IPS-18a (cell line): ENCODE data around the gene CCNH.

Experiments
- H3K27ac ChIP-seq: one replicate; pipeline ENCODE4 v1.5.1; 2013; ENCODE audit warnings: low read length
- H3K27me3 ChIP-seq: one replicate; pipeline ENCODE4 v1.6.1; 2013; ENCODE audit warnings: mild to moderate bottlenecking, low read length; ENCODE audit not compliant: control insufficient read depth, insufficient read depth
- H3K36me3 ChIP-seq: one replicate; pipeline ENCODE4 v1.6.1; 2013; ENCODE audit warnings: low read depth, low read length; ENCODE audit not compliant: control insufficient read depth
- H3K4me1 ChIP-seq: one replicate; pipeline ENCODE4 v1.6.1; 2013; ENCODE audit warnings: low read depth, low read length; ENCODE audit not compliant: control insufficient read depth
- H3K4me3 ChIP-seq: one replicate; pipeline ENCODE4 v1.5.1; 2013; ENCODE audit warnings: low read length
- H3K9ac ChIP-seq: one replicate; pipeline ENCODE4 v1.6.1; 2013; ENCODE audit warnings: mild to moderate bottlenecking, low read length, moderate library complexity
- H3K9me3 ChIP-seq: one replicate; pipeline ENCODE4 v1.6.1; 2013; ENCODE audit warnings: low read depth, low read length; ENCODE audit not compliant: control insufficient read depth

Gene CCNH

GRCh38 chr5:87423755-87424154 is 11.0 kb upstream of the CCNH start:
- Histone ChIP-seq H3K4me3 (no peak overlapping the region), H3K36me3 (no peaks in the 10 kb centered on the region), H3K27ac (no peak overlapping the region), H3K9me3 (no peaks in the 10 kb centered on the region), H3K27me3 (no peaks in the 10 kb centered on the region), H3K9ac (no peak overlapping the region), H3K4me1 (no peaks in the 10 kb centered on the region)

GRCh38 chr5:87421307-87421706 is 8.6 kb upstream of the CCNH start:
- H3K36me3 ChIP-seq: no peaks in the 10 kb centered on the region
- H3K27ac ChIP-seq: no peak overlapping the region
- H3K27me3 ChIP-seq: no peaks in the 10 kb centered on the region
- no peaks in the 10 kb centered on the region for H3K4me1 ChIP-seq
- H3K9me3 ChIP-seq: no peaks in the 10 kb centered on the region
- H3K9ac ChIP-seq: no peak overlapping the region
- H3K4me3 ChIP-seq: no peak overlapping the region

GRCh38 chr5:87418506-87418905 is 5.8 kb upstream of the CCNH start:
- Histone ChIP-seq H3K36me3 (no peaks in the 10 kb centered on the region), H3K27ac (no peak overlapping the region), H3K4me3 (no peak overlapping the region), H3K27me3 (no peaks in the 10 kb centered on the region), H3K9ac (no peak overlapping the region), H3K9me3 (no peaks in the 10 kb centered on the region), H3K4me1 (no peaks in the 10 kb centered on the region)

DNA sequence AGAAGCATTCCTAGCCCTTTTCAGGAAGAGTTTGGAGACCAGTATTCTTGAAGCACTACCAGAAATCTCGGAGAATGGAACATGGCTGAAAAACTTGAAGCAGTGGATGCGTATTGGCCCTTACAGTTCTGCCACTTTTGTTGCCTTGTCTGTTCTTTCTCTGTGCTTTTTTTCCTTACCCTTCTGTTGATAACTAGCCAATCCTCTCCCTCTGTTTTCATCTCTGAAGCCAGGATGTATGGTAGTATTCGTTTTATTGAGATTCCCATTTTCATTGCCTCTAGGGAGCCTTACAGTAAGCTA is 564 bp upstream of the CCNH start:
- Histone ChIP-seq H3K4me3 (peak overlapping the region; percentile 89), H3K27me3 (no peaks in the 10 kb centered on the region), H3K4me1 (peaks cover 9% of the 10 kb centered on the region), H3K9me3 (no peaks in the 10 kb centered on the region), H3K36me3 (peaks cover 27% of the 10 kb centered on the region), H3K27ac (peak overlapping the region; percentile 72), H3K9ac (peak overlapping the region; percentile 53)

GRCh38 chr5:87411973-87412629 is 629 bp downstream of the CCNH start:
- H3K4me3 ChIP-seq: peak overlapping the region; percentile 89
- peaks cover 9% of the 10 kb centered on the region for H3K4me1 ChIP-seq
- no peaks in the 10 kb centered on the region for H3K9me3 ChIP-seq
- H3K36me3 ChIP-seq: peaks cover 39% of the 10 kb centered on the region
- peak overlapping the region; percentile 48 for H3K27ac ChIP-seq
- H3K9ac ChIP-seq: peak overlapping the region; percentile 81
- H3K27me3 ChIP-seq: no peaks in the 10 kb centered on the region

DNA sequence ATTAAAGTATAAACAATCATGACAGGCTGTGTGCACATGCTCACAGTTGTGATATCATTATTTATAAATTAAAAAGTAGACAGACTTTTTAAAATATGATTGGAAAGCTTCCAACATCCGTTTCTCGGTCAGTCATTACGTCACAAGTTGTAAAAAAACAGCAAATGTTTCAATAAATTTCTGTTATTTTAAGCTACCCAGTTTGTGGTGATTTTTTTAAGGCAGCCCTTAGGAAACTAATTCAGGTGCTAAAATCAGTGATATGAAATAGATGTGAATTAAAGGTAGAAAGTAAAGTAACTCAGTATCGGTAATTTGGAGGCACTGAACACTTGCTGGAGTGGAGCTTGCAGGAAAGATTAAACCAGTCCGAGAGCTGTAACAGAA is 1.2 kb downstream of the CCNH start:
- Histone ChIP-seq H3K27me3 (no peaks in the 10 kb centered on the region), H3K9me3 (no peaks in the 10 kb centered on the region), H3K27ac (no peak overlapping the region), H3K9ac (peak overlapping the region; percentile 81), H3K4me3 (peak overlapping the region; percentile 89), H3K4me1 (peaks cover 9% of the 10 kb centered on the region), H3K36me3 (peaks cover 44% of the 10 kb centered on the region)

DNA sequence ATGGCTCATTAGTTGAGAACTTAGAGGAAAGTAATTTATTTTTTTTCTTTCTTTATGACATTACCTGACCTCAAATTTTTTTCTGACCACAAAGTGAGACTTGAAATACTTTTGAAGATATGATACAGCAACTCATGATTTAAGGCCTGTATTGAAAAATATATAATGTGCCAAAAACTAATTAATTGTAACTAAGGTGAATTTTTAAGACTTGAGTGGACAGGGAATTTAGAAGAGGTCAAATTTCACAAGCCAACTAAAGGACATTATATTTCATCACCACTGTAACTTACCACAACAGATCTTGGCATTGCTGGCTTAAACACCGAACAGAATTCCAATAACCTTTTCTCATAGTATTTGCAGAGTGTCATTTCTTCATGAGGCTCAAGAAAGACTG is 1.8 kb downstream of the CCNH start:
- Histone ChIP-seq H3K36me3 (peaks cover 50% of the 10 kb centered on the region), H3K27ac (no peak overlapping the region), H3K27me3 (no peaks in the 10 kb centered on the region), H3K9ac (peak overlapping the region; percentile 22), H3K4me1 (peaks cover 9% of the 10 kb centered on the region), H3K9me3 (no peaks in the 10 kb centered on the region), H3K4me3 (peak overlapping the region; percentile 89)

GRCh38 chr5:87408204-87408603 is 4.5 kb downstream of the CCNH start:
- H3K27me3 ChIP-seq: no peaks in the 10 kb centered on the region
- H3K9ac ChIP-seq: no peak overlapping the region
- H3K9me3 ChIP-seq: no peaks in the 10 kb centered on the region
- H3K4me1 ChIP-seq: peaks cover 7% of the 10 kb centered on the region
- no peak overlapping the region for H3K27ac ChIP-seq
- H3K36me3 ChIP-seq: peaks cover 73% of the 10 kb centered on the region
- no peak overlapping the region for H3K4me3 ChIP-seq

DNA sequence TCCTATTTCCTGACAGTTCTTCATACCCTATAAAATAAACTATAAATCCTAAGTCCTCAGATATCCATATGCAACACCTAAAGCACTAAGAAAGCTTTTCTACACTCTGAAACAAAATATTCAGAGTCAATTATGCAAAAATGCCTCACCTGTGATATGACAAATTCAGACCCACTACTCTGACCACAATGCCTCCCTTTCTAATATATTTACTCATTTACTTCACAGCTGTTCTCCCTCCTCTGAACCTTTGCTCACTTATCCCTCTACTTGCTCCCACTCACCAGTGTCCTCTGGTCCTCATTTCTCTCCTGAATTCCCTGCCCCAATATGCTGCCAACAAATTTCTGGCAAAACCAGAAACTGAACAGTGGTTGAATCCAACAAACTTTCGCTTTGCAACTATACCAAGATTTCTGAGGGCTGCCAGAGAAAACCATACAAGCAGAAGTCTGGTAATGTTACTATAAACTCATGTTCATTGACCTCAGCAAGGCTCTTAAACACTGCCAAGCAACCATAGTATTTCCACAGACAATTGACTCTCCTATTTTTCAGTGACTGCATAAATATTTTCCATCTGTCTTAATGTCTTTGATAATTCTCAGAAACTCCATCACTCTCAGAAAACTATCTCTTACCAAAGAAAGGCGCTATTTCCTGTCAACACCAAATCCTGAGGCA is 7.1 kb downstream of the CCNH start:
- Histone ChIP-seq H3K27ac (no peak overlapping the region), H3K4me3 (no peak overlapping the region), H3K36me3 (peaks cover 90% of the 10 kb centered on the region), H3K9ac (no peak overlapping the region), H3K9me3 (no peaks in the 10 kb centered on the region), H3K27me3 (no peaks in the 10 kb centered on the region), H3K4me1 (no peaks in the 10 kb centered on the region)

GRCh38 chr5:87404359-87404758 is 8.4 kb downstream of the CCNH start:
- Histone ChIP-seq H3K9ac (no peak overlapping the region), H3K36me3 (peaks cover 88% of the 10 kb centered on the region), H3K9me3 (no peaks in the 10 kb centered on the region), H3K4me3 (no peak overlapping the region), H3K4me1 (no peaks in the 10 kb centered on the region), H3K27me3 (no peaks in the 10 kb centered on the region), H3K27ac (no peak overlapping the region)

DNA sequence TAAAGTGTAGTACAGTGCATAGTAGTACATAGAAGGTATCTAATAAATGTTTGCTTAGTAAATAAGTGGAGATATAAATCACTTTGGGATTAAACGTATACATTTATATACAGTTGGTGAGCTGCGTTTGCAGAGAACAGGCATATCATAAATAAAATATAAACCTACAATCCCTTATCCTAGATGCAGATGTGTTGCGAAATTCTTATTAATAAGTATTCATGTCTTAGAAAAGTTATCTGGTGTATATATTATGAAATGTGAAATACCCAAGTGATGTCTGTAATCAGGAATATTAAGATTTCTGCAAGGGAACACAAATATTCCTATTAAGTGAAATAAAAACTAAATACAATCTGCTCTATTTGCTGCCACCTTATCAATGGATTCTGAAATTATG is 8.8 kb downstream of the CCNH start:
- Histone ChIP-seq H3K9me3 (no peaks in the 10 kb centered on the region), H3K4me3 (no peak overlapping the region), H3K27me3 (no peaks in the 10 kb centered on the region), H3K4me1 (no peaks in the 10 kb centered on the region), H3K9ac (no peak overlapping the region), H3K27ac (no peak overlapping the region), H3K36me3 (peaks cover 88% of the 10 kb centered on the region)

DNA sequence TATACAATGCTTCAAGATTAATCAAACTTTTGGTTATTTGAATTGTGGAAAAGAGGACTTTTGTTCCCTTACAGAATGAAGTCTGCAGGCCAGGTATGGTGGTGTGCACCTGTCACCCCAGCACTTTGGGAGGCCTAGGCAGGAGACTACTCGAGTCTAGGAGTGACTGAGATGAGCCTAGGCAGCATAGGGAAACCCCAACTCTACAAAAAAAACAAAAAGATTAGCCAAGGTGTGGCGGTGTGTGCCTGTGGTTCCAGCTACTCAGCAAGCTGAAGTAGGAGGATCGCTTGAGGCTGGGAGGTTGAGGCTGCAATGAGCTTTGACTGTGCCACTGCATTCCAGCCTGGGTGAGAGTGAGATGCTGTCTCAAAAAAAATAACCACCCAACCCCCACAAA is 9.3 kb downstream of the CCNH start:
- Histone ChIP-seq H3K27me3 (no peaks in the 10 kb centered on the region), H3K36me3 (peaks cover 88% of the 10 kb centered on the region), H3K9ac (no peak overlapping the region), H3K9me3 (no peaks in the 10 kb centered on the region), H3K27ac (no peak overlapping the region), H3K4me1 (no peaks in the 10 kb centered on the region), H3K4me3 (no peak overlapping the region)
